GM18520 (cell line): ENCODE results near the gene TMEM175.

ENCODE experiments used
- ATAC-seq: cut with Tn5 transposase; IDR thresholded peaks from one replicate; pipeline ENCODE4 v1.9.1; 2021; ENCODE audit not compliant: unreplicated experiment

Gene TMEM175

DNA sequence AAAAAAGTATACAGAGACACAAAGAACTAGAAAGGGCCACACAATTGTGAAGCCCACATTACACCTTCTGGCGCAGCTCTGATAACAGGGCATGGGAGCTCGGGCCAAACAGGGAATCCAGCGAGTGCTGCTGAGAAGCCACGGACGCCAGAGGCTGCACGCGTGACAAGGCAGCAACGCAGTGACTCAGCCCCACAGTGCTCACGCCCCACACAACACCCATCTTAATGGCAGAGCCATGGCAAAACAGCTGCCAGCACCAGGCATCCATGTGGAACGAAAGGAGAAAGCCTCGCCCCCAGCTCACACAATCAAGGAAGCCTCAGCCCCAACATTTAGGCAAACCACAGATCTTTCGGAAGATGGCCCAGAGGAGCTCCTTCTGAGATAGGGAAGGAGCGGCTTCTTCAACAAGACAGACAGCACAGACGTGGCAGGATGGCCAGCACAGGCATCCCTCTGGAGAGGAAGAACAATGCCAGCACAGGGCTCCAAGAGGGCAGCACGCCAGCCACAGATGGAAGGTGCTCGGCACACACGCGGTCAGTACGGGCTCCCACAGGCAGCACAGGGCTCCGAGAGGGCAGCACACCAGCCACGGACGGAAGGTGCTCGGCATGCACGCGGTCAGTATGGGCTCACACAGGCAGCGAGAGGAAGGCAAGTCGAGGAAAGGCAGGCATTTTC lies 33.2 kb upstream of the TMEM175 start:
- no peak for ATAC-seq

GRCh38 chr4:899556-899906 lies 32.7 kb upstream of the TMEM175 start:
- no peak for ATAC-seq

- ATAC-seq, result no peak
Measured at GRCh38 chr4:900073-900472, 32.2 kb upstream of the TMEM175 start.

DNA sequence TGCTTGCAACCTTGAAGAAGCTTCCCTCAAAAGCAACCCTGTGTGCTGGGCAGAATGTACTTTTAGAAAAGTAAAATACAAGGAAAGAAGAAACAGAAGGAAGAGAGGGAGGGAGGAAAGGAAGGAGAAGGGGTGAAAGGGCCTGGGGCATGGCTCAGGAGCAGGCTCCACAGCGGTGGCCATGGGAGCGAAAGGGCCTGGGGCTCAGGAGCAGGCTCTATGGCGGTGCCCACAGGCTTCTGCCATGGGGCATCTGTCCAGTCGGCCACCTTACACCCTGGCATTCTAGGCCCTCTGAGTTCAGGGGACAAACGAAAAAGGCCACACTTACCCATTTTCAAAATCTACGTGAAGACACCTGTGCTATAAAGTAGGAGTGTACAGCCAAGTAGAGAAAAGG lies 31.5 kb upstream of the TMEM175 start:
- ATAC-seq, result no peak

DNA sequence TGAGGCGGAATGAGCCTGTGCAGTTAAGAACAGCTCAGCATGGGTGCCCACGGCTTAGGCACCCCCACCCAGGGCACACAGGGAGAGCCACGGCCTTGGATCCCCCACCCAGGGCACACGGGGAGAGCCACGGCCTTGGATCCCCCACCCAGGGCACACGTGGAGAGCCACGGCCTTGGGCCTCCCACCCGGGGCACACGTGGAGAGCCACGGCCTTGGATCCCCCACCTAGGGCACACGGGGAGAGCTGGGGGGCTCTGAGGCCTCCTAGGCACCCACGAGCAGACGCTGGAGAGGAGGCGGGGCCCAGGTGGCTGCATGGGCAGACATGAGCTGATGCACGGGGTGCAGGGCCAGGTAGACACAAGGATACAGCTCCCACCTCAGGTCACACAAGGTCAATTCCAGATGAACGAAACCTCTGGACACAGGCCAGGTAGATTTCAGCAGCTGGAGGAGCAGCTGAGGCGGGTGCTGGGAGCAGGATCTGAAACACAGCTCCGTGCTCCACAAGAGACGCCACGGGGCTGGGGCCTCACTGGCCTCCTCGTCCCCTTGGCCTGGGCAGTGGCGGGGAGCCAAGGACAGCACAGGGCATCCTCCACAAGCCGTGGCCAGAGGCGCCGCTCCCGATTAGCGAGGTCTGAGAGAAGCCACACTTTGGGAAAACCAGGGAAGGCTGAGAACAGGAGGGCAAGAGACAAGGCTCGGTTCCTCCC lies 30.9 kb upstream of the TMEM175 start:
- no peak for ATAC-seq

DNA sequence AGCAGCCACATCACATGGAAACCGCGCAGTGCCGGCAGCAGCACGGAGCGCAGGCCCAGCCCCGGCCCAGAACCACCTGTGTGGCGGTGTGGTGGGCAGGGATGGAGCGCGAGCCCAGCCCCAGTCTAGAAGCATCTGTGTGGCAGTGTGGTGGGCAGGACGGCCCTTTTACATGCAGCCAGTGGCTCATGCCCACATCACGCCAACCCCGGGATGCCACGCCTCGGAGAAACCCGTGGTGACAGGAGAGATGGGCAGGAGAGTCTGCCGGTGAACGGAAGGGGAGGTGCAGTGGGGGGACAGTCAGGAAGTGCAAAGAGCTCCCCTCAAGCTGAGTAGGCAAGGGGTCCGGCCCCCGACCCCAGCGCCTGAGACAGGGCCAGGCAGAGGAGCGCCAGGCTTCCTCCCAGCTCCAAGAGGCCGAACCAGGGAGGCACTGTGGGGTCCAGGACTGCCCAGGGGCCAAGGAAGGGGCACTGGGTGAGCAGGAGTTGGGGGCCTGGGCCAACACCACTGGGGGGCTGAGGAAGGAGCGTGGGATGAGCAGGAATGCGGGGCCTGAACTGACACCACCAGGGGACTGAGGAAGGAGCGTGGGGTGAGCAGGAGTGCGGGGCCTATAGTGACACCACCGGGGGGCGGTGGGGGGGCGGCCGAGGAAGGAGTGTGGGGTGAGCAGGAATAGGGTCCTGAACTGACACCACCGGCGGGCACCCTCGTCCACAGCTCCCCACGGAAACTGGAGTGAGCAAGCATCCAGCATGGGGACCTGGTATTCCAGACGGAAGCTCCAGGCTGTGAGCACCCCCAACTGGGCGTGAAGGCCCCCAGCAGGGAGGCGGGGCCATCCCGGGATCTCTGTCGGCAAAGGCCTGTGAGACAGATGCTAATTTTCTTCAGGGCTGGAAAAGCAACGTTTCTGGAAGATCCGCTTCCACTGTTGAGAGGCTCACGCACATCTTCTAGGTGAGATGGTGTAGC lies 28.9 kb upstream of the TMEM175 start:
- no peak for ATAC-seq

- ATAC-seq, result no peak
Measured at GRCh38 chr4:905485-906338, 26.5 kb upstream of the TMEM175 start.

- no peak for ATAC-seq
Measured at GRCh38 chr4:906339-907102, 25.7 kb upstream of the TMEM175 start.

DNA sequence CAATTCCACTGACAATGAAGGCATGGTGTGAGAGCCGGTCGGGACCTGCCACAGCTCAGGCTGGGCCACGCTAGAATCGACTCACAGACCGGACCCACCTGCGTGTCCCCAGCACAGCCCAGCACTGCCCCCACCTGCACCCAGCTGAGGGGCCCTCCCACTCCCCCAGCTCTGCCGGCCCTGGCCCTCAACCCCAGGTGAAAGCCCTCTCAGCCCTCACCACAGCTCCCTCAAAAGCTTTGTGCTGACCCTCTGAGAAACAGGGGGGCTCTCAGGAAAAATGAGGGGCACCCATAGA lies 25.2 kb upstream of the TMEM175 start:
- no peak for ATAC-seq

DNA sequence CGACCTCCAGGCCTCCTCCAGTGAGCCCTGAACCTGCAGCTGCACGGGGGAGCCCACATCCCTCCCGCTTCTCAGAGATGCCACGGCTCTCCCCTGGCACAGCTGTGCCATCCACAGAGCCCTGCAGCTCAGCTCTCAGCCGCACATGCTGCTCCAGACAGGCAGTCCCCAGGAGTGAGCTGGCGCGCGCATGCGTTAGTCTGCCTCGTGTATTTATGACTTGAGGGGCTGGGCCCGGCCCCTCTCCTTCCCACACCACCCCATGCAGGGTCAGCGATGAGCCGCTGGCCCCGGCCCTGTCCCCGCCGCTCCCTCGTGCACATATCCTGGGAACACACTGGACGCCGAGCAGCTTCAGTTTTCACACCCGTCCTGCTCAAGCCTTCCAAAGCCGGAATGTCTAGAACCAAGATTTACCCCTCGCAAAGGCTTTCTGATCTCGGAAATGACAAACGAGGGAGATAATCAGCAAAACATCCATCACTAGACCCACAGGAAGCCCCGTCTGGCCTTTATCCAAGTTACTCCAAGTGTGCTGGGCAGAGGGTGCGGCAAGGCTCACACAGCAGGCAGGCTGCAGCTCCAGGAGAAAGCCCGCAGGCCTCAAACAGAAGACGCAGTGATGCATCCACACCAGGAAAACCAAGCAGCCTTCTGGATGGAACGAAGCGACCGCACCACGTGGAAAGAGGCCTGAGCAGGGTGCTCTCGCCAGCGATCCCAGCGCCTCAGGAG lies 24.4 kb upstream of the TMEM175 start:
- ATAC-seq, result no peak

GRCh38 chr4:909131-909571 lies 23.1 kb upstream of the TMEM175 start:
- ATAC-seq, result no peak

- no peak for ATAC-seq
Measured at GRCh38 chr4:909821-910220, 22.4 kb upstream of the TMEM175 start.

DNA sequence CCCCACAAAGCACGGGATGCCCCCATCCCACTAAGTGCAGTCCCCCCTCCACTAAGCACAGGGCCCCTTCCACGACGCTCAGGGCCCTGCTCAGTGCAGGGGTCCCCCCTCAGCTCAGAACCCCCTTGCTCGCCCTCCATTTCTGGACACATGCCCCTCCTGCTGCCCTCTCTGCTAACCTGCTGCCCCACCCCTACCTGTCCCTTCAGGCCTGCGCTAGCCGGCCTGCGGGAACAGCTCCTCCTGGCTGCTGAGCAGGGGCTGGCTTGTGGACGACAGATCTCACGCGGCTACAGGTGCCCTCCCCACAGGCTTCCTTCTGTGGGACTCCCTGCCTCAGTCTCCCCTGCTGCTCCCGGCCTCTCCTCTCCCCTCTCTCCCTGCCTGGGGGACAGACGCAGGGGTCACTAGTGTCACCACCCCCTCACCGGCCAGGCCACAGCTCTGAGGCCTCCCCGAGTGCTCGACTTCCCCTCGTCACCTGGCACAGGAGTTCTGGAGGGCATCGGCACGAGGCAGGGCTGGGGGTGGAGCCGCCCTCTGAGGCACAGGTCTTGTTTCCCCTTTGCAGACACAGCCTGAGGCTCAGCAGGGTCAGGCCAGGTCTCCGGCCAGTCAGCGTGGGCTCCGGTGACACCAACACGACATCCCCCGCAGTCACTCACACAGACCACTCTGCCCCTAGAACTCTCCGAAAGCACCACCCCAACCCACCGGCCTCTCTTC lies 21.7 kb upstream of the TMEM175 start:
- ATAC-seq, result no peak

GRCh38 chr4:911221-911751 lies 21.0 kb upstream of the TMEM175 start:
- ATAC-seq, result no peak

DNA sequence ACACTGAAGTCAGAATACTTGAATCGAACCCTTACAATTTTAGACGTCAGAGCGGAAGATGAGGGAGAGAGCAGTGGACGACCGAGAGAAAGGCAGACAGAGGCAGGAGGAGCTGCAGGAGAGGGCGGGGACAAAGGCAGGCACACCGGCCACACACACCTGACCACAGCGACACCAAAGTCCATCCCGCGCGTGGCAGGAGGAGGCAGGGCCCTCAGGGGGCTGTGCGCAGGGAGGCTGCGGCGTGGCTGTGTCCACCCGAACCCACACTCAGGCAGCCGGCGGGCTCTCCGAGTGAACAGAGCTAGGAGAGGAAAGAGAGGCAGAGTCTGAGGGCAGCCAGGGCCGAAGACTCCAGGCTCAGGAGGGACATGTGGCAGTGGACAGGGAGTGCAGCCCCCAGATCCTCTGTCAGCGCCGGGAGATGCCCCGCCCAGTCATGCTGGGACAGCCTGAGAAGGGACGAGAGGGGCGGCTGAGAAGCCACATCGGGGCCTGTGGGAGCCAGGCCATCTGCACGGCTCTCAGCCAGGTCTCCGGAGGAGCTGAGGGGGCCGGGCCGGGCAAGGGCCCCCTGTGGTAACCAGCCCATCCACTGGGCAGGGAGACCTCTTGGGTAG lies 20.3 kb upstream of the TMEM175 start:
- no peak for ATAC-seq

GRCh38 chr4:912548-913279 lies 19.5 kb upstream of the TMEM175 start:
- ATAC-seq, result no peak

DNA sequence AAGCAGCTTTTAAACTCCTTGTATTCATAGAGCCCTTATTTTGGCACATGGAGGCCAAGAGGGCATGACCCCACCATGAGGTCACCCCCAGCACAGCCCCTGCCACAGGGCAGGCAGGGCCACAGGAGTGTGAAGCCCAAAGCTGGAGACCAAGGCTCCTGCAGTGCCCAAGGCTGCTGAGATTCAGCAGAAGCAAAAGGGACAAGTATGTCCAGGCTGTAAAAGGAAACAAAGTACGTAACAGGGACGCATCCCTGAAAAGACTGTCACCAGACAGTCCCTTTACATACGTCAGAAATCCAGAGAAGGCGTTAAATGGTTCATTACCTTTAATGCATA lies 19.0 kb upstream of the TMEM175 start:
- no peak for ATAC-seq

GRCh38 chr4:914531-914930 lies 17.7 kb upstream of the TMEM175 start:
- ATAC-seq, result no peak
